ENCODE results near the gene RASL10A.
"Not testable (repeated sequence)": the region's sequence is repeated elsewhere in the genome, so short reads cannot be mapped to it uniquely, and the experiment has no call there.

The RASL10A gene, protein sequence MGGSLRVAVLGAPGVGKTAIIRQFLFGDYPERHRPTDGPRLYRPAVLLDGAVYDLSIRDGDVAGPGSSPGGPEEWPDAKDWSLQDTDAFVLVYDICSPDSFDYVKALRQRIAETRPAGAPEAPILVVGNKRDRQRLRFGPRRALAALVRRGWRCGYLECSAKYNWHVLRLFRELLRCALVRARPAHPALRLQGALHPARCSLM

GRCh38 chr22:29315286-29316140 lies at the start of gene RASL10A:
TSS of gene RASL10A (minus strand) at chr22:29315697. CDS start at chr22:29315246, 451 bp downstream.
- Histone ChIP-seq H3K4me3 (peak within 1 kb of the TSS; percentile 67), H3K27ac (no peak within 1 kb of the TSS)
- no peak for DNase-seq (ENCODE audit: low spot score)
- TF ChIP-seq, protein P1, sequence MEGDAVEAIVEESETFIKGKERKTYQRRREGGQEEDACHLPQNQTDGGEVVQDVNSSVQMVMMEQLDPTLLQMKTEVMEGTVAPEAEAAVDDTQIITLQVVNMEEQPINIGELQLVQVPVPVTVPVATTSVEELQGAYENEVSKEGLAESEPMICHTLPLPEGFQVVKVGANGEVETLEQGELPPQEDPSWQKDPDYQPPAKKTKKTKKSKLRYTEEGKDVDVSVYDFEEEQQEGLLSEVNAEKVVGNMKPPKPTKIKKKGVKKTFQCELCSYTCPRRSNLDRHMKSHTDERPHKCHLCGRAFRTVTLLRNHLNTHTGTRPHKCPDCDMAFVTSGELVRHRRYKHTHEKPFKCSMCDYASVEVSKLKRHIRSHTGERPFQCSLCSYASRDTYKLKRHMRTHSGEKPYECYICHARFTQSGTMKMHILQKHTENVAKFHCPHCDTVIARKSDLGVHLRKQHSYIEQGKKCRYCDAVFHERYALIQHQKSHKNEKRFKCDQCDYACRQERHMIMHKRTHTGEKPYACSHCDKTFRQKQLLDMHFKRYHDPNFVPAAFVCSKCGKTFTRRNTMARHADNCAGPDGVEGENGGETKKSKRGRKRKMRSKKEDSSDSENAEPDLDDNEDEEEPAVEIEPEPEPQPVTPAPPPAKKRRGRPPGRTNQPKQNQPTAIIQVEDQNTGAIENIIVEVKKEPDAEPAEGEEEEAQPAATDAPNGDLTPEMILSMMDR (IDR thresholded peaks at IDR 0.05) = no peak

- H3K27ac ChIP-seq = no peak overlapping the region
- H3K4me3 ChIP-seq = no peak overlapping the region
- DNase-seq (ENCODE audit: low spot score) = no peak
- TF ChIP-seq, protein P1 (IDR thresholded peaks at IDR 0.05) = peak; percentile 33
These were observed 44.0 kb upstream of the RASL10A start for GRCh38 chr22:29359469-29359868.

- not testable (repeated sequence) for H3K27ac ChIP-seq; H3K4me3 ChIP-seq; DNase-seq (ENCODE audit: low spot score)
These were observed 41.8 kb upstream of the RASL10A start for GRCh38 chr22:29357193-29357890.

GRCh38 chr22:29353860-29354259 lies 38.4 kb upstream of the RASL10A start:
- no peak overlapping the region for H3K4me3 ChIP-seq
- H3K27ac ChIP-seq = no peak overlapping the region
- TF ChIP-seq, protein P1 (IDR thresholded peaks at IDR 0.05) = no peak
- no peak for DNase-seq (ENCODE audit: low spot score)

DNA sequence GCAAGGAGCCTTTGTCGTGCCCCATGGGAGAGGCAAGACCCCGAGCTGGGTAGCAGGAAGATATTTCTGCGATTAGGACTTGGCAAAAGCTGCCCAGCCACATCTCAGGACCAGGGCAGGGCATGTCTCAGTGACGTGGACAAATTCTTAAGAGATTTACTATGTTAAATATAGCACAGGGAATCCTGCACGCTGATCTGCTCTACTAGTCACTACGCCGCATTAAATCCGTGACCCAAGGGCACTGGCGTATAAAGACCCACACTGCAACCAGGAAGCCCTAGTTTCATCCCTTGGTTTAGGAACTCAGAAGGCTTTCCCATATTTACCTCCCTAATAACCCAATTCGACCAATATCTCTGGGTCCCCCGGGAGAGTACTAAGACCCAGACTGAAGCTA lies 37.8 kb upstream of the RASL10A start:
- TF ChIP-seq, protein P1 (IDR thresholded peaks at IDR 0.05) = no peak
- H3K27ac ChIP-seq = no peak overlapping the region
- no peak overlapping the region for H3K4me3 ChIP-seq
- DNase-seq (ENCODE audit: low spot score) = no peak

- TF ChIP-seq, protein P1 (IDR thresholded peaks at IDR 0.05) = no peak
- no peak for DNase-seq (ENCODE audit: low spot score)
- H3K27ac ChIP-seq = no peak overlapping the region
- no peak overlapping the region for H3K4me3 ChIP-seq
These were observed 37.3 kb upstream of the RASL10A start for GRCh38 chr22:29352778-29353177.

- DNase-seq (ENCODE audit: low spot score) = no peak
- H3K27ac ChIP-seq = no peak overlapping the region
- no peak overlapping the region for H3K4me3 ChIP-seq
- TF ChIP-seq, protein P1 (IDR thresholded peaks at IDR 0.05) = no peak
These were observed 36.4 kb upstream of the RASL10A start for GRCh38 chr22:29351891-29352290.

Data from coronary artery (tissue), 2 donors.